GM12878 (cell line): ENCODE measurements around the gene VWA8. TPM values are rescaled to one million over a fixed set of nuclear protein-coding genes. Genes with fewer than 3 reads are reported as not detected.

Experiments
- ATAC-seq: fragments of 200-7000 bp; cut with Tn5 transposase; 3 replicates; pipeline ENCODE4 v1.9.1; 2020; ENCODE audit warnings: mild to moderate bottlenecking, moderate library complexity
- BruUV-seq: library from RNA; stranded (reverse); fragments of 400-500 nt; replicated peaks from 2 replicates; lab custom pipeline; 2021; lab: Mats Ljungman, UMichigan
- CTCF ChIA-PET: fragments of 300-600 bp; sonication (Branson Sonifier 250); formaldehyde crosslinking; extraction: SDS; loops from one replicate; lab custom pipeline; 2021; ENCODE audit warnings: inconsistent platforms; lab: Yijun Ruan, JAX
- POLR2A ChIA-PET: fragments of 350-600 bp; formaldehyde crosslinking; extraction: SDS; loops from one replicate; lab custom pipeline; 2021; ENCODE audit warnings: inconsistent platforms; lab: Charles Lee
- RAD21 ChIA-PET: fragments of 300-600 bp; sonication (Branson Sonifier 250); formaldehyde crosslinking; loops from one replicate; lab custom pipeline; 2023; ENCODE audit warnings: antibody characterized with exemption; ENCODE audit not compliant: unreplicated experiment; lab: Charles Lee
- SMC1A ChIA-PET: fragments of 300-600 bp; sonication (Branson Sonifier 250); formaldehyde crosslinking; loops from one replicate; lab custom pipeline; 2023; ENCODE audit not compliant: unreplicated experiment, uncharacterized antibody; lab: Charles Lee
- DNase-seq: peaks from one replicate; pipeline ENCODE4 v3.0.0-alpha.2; 2011; ENCODE audit warnings: low read depth, low spot score
- FAIRE-seq: peaks from 3 replicates; lab custom pipeline; 2011; peaks lifted over from hg19 to GRCh38; lab: Jason Lieb, UNC
- H2AFZ ChIP-seq: 2 replicates; pipeline ENCODE4 v1.6.0; 2011; ENCODE audit warnings: low read depth, low read length, control low read depth; ENCODE audit not compliant: control insufficient read depth
- H3K27ac ChIP-seq: 2 replicates; pipeline ENCODE4 v1.5.1; 2011; ENCODE audit warnings: control low read depth; ENCODE audit not compliant: control insufficient read depth, insufficient read depth
- H3K27me3 ChIP-seq, 2 experiments: replicated peaks in 1 of 2; 2 replicates each; pipeline versions ENCODE4 v1.6.0 to v1.6.1; 2011; ENCODE audit warnings: low read length in 1 of 2; ENCODE audit not compliant: control insufficient read depth in 2 of 2, insufficient read depth in 2 of 2
- H3K36me3 ChIP-seq, 2 experiments: 2 replicates each; pipeline ENCODE4 v1.5.1; 2011; ENCODE audit warnings: low read length in 1 of 2; ENCODE audit not compliant: control insufficient read depth in 2 of 2, insufficient read depth in 2 of 2
- H3K4me1 ChIP-seq: 2 replicates; pipeline ENCODE4 v1.6.1; 2011; ENCODE audit warnings: mild to moderate bottlenecking, low read length, moderate library complexity, mixed read lengths; ENCODE audit not compliant: control insufficient read depth, insufficient read depth
- H3K4me2 ChIP-seq: 2 replicates; pipeline ENCODE4 v1.6.0; 2011; ENCODE audit warnings: control low read depth; ENCODE audit not compliant: control insufficient read depth, insufficient read depth
- H3K4me3 ChIP-seq: fragments of 200-600 bp; sonication (generic); 2 replicates; pipeline ENCODE4 v1.5.1; 2016
- H3K79me2 ChIP-seq: 2 replicates; pipeline ENCODE4 v1.6.0; 2011; ENCODE audit warnings: low read length; ENCODE audit not compliant: control insufficient read depth, insufficient read depth
- H3K9ac ChIP-seq: 2 replicates; pipeline ENCODE4 v1.8.0; 2011; ENCODE audit warnings: low read length, control low read depth, mixed read lengths; ENCODE audit not compliant: control insufficient read depth, insufficient read depth
- H3K9me3 ChIP-seq: replicated peaks from 3 replicates; pipeline ENCODE4 v1.5.1; 2011; ENCODE audit warnings: mild to moderate bottlenecking, low read length; ENCODE audit not compliant: control insufficient read depth, insufficient read depth
- H4K20me1 ChIP-seq: 2 replicates; pipeline ENCODE4 v1.6.0; 2011; ENCODE audit not compliant: control insufficient read depth, insufficient read depth
- NFYA ChIP-seq: IDR thresholded peaks from 2 replicates; pipeline ENCODE4 v1.6.1; 2011; ENCODE audit warnings: low read depth, mild to moderate bottlenecking, low read length, improper control_type of control experiment, borderline replicate concordance
- RAD21 ChIP-seq: IDR thresholded peaks from 2 replicates; pipeline ENCODE4 v1.6.1; 2011; ENCODE audit warnings: mild to moderate bottlenecking, low read depth, low read length, moderate library complexity; ENCODE audit not compliant: insufficient read depth
- RCOR1 ChIP-seq: conservative IDR thresholded peaks from 2 replicates; pipeline ENCODE4 v1.6.1; 2012; ENCODE audit warnings: low read depth, low read length, improper control_type of control experiment
- RFX5 ChIP-seq: IDR thresholded peaks from 2 replicates; pipeline ENCODE4 v1.6.1; 2011; ENCODE audit warnings: low read depth, low read length, improper control_type of control experiment
- SMAD1 ChIP-seq: fragments of 450-650 bp; IDR thresholded peaks from 2 replicates; pipeline ENCODE4 v1.6.1; 2018; ENCODE audit warnings: mild to moderate bottlenecking, low read depth; ENCODE audit not compliant: partially characterized antibody
- ZSCAN29 ChIP-seq: fragments of 450-650 bp; IDR thresholded peaks from 2 replicates; pipeline ENCODE4 v1.6.1; 2017; ENCODE audit warnings: mild to moderate bottlenecking, moderate library complexity
- WGBS: methylation state at CpG from one replicate; pipeline ENCODE4 v1.1.6; 2016; ENCODE audit warnings: low lambda C conversion rate; ENCODE audit not compliant: insufficient replicate concordance, insufficient coverage; ENCODE audit errors: missing lambda C conversion rate; 5-methylcytosine and 5-hydroxymethylcytosine counted together
- in situ Hi-C: fragments of 300-500 bp; cut with MboI; formaldehyde crosslinking; loops from 9 replicates; pipeline ENCODE4 v1.14.3; 2018; ENCODE audit warnings: mixed read lengths
- intact Hi-C: fragments of 100-400 bp; cut with micrococcal nuclease; formaldehyde crosslinking; loops from one replicate; pipeline ENCODE4 v1.14.2; 2022; ENCODE audit not compliant: unreplicated experiment
- polyA plus RNA-seq, 11 experiments: library from polyadenylated mRNA; depleted of rRNA in 4 of 11; unstranded in 6 of 11; stranded (reverse) in 5 of 11; fragments of >200 nt; fragmentation: Nextera tagmentation in 4 of 11; fragmentation: Illumina TruSeq in 1 of 11; extraction: Ambion mirVana in 4 of 11; extraction: Trizol in 1 of 11; gene quantifications; 1 replicate in 1 of 11; 2 replicates in 10 of 11; pipeline versions ENCODE4 v1.2.1 to v1.2.3, GENCODE V29; 2011 to 2016; ENCODE audit warnings: inconsistent platforms in 2 of 11, missing spikeins in 2 of 11, low read depth in 1 of 11
- total RNA-seq, 4 experiments: library from RNA; depleted of rRNA in 3 of 4; stranded (reverse); fragments of >200 nt in 3 of 4; fragmentation: Illumina TruSeq in 1 of 4; extraction: Trizol in 1 of 4; gene quantifications; 2 replicates each; pipeline versions ENCODE4 v1.2.1 to v1.2.3, GENCODE V29; 2013 to 2021
- TF ChIP-seq, protein P1 (sequence below): fragments of 450-650 bp; IDR thresholded peaks from 2 replicates; pipeline ENCODE4 v1.6.1; 2017; ENCODE audit warnings: antibody characterized with exemption, mild to moderate bottlenecking, moderate library complexity
- TF ChIP-seq, protein P2 (sequence below): fragments of 450-650 bp; formaldehyde crosslinking; IDR thresholded peaks from 2 replicates; pipeline ENCODE4 v1.5.0; 2022; ENCODE audit warnings: mild to moderate bottlenecking, missing genetic modification characterization

The VWA8 gene
- total and polyA plus RNA-seq, 10 of the 15 experiments (the other 5 are each of a cell fraction or from before 2014, with no cell fraction given): 3.0 to 21.8 (median 13.5) TPM

DNA sequence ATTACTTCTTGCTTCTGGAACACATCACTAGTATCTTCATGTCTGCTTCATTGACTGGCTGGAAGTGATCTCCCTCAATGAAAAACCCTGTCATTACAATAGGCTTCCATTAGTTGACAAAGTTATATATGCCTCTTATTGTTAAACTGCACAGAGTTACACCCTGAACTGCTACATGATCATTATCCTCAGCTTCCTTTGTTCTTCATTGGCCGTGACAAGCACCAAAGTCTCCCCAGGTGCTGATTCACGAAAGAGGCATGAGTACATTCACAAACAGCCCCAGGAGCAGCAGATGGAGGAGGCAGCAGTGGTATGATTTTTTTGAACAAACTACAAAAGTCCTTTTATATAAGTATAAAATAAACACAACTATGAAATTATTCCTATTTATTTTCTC, 51.4 kb downstream of the VWA8 start:
- in situ Hi-C loops: loop anchor here (5.0 kb wide), 1 partner anchor 193 kb away; no protein-coding TSS in a partner anchor
- TF ChIP-seq RCOR1: no peak
- no peak for TF ChIP-seq NFYA
- TF ChIP-seq, protein P1, sequence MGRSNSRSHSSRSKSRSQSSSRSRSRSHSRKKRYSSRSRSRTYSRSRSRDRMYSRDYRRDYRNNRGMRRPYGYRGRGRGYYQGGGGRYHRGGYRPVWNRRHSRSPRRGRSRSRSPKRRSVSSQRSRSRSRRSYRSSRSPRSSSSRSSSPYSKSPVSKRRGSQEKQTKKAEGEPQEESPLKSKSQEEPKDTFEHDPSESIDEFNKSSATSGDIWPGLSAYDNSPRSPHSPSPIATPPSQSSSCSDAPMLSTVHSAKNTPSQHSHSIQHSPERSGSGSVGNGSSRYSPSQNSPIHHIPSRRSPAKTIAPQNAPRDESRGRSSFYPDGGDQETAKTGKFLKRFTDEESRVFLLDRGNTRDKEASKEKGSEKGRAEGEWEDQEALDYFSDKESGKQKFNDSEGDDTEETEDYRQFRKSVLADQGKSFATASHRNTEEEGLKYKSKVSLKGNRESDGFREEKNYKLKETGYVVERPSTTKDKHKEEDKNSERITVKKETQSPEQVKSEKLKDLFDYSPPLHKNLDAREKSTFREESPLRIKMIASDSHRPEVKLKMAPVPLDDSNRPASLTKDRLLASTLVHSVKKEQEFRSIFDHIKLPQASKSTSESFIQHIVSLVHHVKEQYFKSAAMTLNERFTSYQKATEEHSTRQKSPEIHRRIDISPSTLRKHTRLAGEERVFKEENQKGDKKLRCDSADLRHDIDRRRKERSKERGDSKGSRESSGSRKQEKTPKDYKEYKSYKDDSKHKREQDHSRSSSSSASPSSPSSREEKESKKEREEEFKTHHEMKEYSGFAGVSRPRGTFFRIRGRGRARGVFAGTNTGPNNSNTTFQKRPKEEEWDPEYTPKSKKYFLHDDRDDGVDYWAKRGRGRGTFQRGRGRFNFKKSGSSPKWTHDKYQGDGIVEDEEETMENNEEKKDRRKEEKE: no peak
- TF ChIP-seq, protein P2, sequence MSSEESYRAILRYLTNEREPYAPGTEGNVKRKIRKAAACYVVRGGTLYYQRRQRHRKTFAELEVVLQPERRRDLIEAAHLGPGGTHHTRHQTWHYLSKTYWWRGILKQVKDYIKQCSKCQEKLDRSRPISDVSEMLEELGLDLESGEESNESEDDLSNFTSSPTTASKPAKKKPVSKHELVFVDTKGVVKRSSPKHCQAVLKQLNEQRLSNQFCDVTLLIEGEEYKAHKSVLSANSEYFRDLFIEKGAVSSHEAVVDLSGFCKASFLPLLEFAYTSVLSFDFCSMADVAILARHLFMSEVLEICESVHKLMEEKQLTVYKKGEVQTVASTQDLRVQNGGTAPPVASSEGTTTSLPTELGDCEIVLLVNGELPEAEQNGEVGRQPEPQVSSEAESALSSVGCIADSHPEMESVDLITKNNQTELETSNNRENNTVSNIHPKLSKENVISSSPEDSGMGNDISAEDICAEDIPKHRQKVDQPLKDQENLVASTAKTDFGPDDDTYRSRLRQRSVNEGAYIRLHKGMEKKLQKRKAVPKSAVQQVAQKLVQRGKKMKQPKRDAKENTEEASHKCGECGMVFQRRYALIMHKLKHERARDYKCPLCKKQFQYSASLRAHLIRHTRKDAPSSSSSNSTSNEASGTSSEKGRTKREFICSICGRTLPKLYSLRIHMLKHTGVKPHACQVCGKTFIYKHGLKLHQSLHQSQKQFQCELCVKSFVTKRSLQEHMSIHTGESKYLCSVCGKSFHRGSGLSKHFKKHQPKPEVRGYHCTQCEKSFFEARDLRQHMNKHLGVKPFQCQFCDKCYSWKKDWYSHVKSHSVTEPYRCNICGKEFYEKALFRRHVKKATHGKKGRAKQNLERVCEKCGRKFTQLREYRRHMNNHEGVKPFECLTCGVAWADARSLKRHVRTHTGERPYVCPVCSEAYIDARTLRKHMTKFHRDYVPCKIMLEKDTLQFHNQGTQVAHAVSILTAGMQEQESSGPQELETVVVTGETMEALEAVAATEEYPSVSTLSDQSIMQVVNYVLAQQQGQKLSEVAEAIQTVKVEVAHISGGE: no peak
- no peak for TF ChIP-seq RAD21
- no peak for TF ChIP-seq RFX5
- TF ChIP-seq ZSCAN29: no peak
- TF ChIP-seq SMAD1: no peak
- Histone ChIP-seq H3K4me2 (no peak overlapping the region), H3K9me3 (no peaks in the 10 kb centered on the region), H3K27me3 (no peaks in the 10 kb centered on the region), H4K20me1 (no peaks in the 10 kb centered on the region), H3K4me1 (peaks cover 2% of the 10 kb centered on the region; the same call in 1 of the 2 replicates), H3K9ac (no peak overlapping the region), H3K4me3 (no peak overlapping the region), H3K27ac (no peak overlapping the region), H3K79me2 (peaks cover 3% of the 10 kb centered on the region), H3K36me3 (peaks cover 0 to 2% of the 10 kb centered on the region in 2 experiments; a peak in 2 of 4 replicates), H2AFZ (no peak overlapping the region)
- FAIRE-seq (no peak), DNase-seq (no peak), ATAC-seq (no peak)
- POLR2A ChIA-PET: no interaction called here
- CTCF ChIA-PET: interaction anchor here (0.7 to 1.4 kb wide), 3 partner anchors 9 to 241 kb away, joined by 3 to 4 read pairs (median 3); no protein-coding TSS in a partner anchor
- 98% methylated on average over 2 of the region's 2 CpGs for WGBS
- RAD21 ChIA-PET: interaction anchor here (1.3 kb wide), 1 partner anchor 198 kb away, joined by 3 read pairs; no protein-coding TSS in a partner anchor
- intact Hi-C loops: no loop called here
- SMC1A ChIA-PET: interaction anchor here (0.8 to 1.0 kb wide), 3 partner anchors 13 to 205 kb away, joined by 3 read pairs; no protein-coding TSS in a partner anchor
- no TSS peak for BruUV-seq
